Uterus (tissue), 4 donors: ENCODE measurements around the gene RASA2. TPM values are rescaled to one million over a fixed set of nuclear protein-coding genes. Genes with fewer than 3 reads are reported as not detected.

Experiments used
- DNase-seq, 2 donors: peaks; one replicate each; pipeline ENCODE4 v3.0.0-alpha.2; 2019 to 2020
- H3K27ac ChIP-seq, 2 donors: fragments of 200-600 bp; sonication (generic); 1 replicate in 1 of 2; 2 replicates in 1 of 2; pipeline ENCODE4 v1.5.1; 2016 to 2018
- H3K27me3 ChIP-seq, 2 donors: fragments of 200-600 bp; sonication (generic); one replicate each; pipeline ENCODE4 v1.5.1; 2018 to 2019; ENCODE audit warnings: control low read depth in 1 of 2
- H3K36me3 ChIP-seq, 2 donors: fragments of 200-600 bp; sonication (generic); one replicate each; pipeline ENCODE4 v1.5.1; 2019; ENCODE audit warnings: control low read depth in 1 of 2
- H3K4me1 ChIP-seq, 2 donors: fragments of 200-600 bp; sonication (generic); one replicate each; pipeline ENCODE4 v1.5.1; 2018 to 2019; ENCODE audit warnings: control low read depth in 1 of 2
- H3K4me3 ChIP-seq, 2 donors: fragments of 200-600 bp; sonication (generic); 1 replicate in 1 of 2; 2 replicates in 1 of 2; pipeline ENCODE4 v1.5.1; 2018 to 2019; ENCODE audit warnings: mild to moderate bottlenecking in 1 of 2
- H3K9me3 ChIP-seq, 2 donors: fragments of 200-600 bp; sonication (generic); one replicate each; pipeline ENCODE4 v1.5.1; 2019; ENCODE audit warnings: control low read depth in 1 of 2
- CTCF ChIP-seq, 4 experiments: fragments of 200-600 bp in 2 of 4; fragments of 450-650 bp in 2 of 4; sonication (generic) in 2 of 4; IDR thresholded peaks; one replicate each; pipeline ENCODE4 v1.5.1; 2016 to 2019; ENCODE audit warnings: antibody characterized with exemption in 4 of 4, mild to moderate bottlenecking in 2 of 4, moderate library complexity in 1 of 4
- POLR2A ChIP-seq, 2 donors: fragments of 450-650 bp; IDR thresholded peaks; one replicate each; pipeline ENCODE4 v1.6.1; 2016; ENCODE audit warnings: antibody characterized with exemption in 2 of 2, mild to moderate bottlenecking in 1 of 2, moderate library complexity in 1 of 2
- intact Hi-C: fragments of 100-400 bp; cut with DNase I; formaldehyde crosslinking; loops from one replicate; pipeline ENCODE4 v1.15.1; 2023; ENCODE audit warnings: low total_unique reads
- total RNA-seq, 4 donors: library from RNA; depleted of rRNA in 3 of 4; stranded (reverse); fragments of >200 nt in 3 of 4; gene quantifications; one replicate each; pipeline versions ENCODE4 v1.1.0 to v1.2.4, GENCODE V29; 2014 to 2023
- donor health status: DM: yes; HTN: yes; CAD: no.

The RASA2 gene
- total RNA-seq, 4 donors from 2014 or later, result 11.3 to 49.4 (median 38.7) TPM

GRCh38 chr3:141552440-141552991, 65.7 kb downstream of the RASA2 start:
- no peaks in the 10 kb centered on the region for H3K27me3 ChIP-seq
- no peaks in the 10 kb centered on the region for H3K36me3 ChIP-seq
- H3K9me3 ChIP-seq, result no peaks in the 10 kb centered on the region
- H3K4me3 ChIP-seq, result no peak overlapping the region
- no peak for DNase-seq
- no peak for TF ChIP-seq CTCF (IDR thresholded peaks at IDR 0.05)
- no peaks in the 10 kb centered on the region for H3K4me1 ChIP-seq
- intact Hi-C loops, result no loop called here
- H3K27ac ChIP-seq, result no peak overlapping the region

GRCh38 chr3:141553055-141553454, 66.2 kb downstream of the RASA2 start:
- no peak for DNase-seq
- H3K27me3 ChIP-seq, result no peaks in the 10 kb centered on the region
- intact Hi-C loops, result no loop called here
- H3K27ac ChIP-seq, result no peak overlapping the region
- no peak overlapping the region for H3K4me3 ChIP-seq
- no peaks in the 10 kb centered on the region for H3K36me3 ChIP-seq
- H3K4me1 ChIP-seq, result no peaks in the 10 kb centered on the region
- TF ChIP-seq CTCF (IDR thresholded peaks at IDR 0.05), result no peak
- no peak for TF ChIP-seq POLR2A (IDR thresholded peaks at IDR 0.05)
- H3K9me3 ChIP-seq, result no peaks in the 10 kb centered on the region

- Histone ChIP-seq H3K4me1 (peaks cover 0 to under 1% of the 10 kb centered on the region in 2 donors), H3K27ac (no peak overlapping the region), H3K9me3 (no peaks in the 10 kb centered on the region), H3K27me3 (no peaks in the 10 kb centered on the region), H3K36me3 (no peaks in the 10 kb centered on the region), H3K4me3 (no peak overlapping the region)
- TF ChIP-seq CTCF (IDR thresholded peaks at IDR 0.05) (no peak), POLR2A (IDR thresholded peaks at IDR 0.05) (no peak)
- intact Hi-C loops, result loop anchor here (5.0 kb wide), 1 partner anchor 244 kb away; no protein-coding TSS in a partner anchor
- no peak for DNase-seq
Measured at GRCh38 chr3:141556034-141556433, 69.2 kb downstream of the RASA2 start.

- H3K4me3 ChIP-seq, result no peak overlapping the region
- no peaks in the 10 kb centered on the region for H3K9me3 ChIP-seq
- TF ChIP-seq CTCF (IDR thresholded peaks at IDR 0.05) (peak in 1 of 4 experiments; percentile 10), POLR2A (IDR thresholded peaks at IDR 0.05) (no peak)
- no peaks in the 10 kb centered on the region for H3K36me3 ChIP-seq
- peak overlapping the region; percentile 13 to 43 for H3K27ac ChIP-seq
- no peak for DNase-seq
- peaks cover 0 to 4% of the 10 kb centered on the region in 2 donors for H3K4me1 ChIP-seq
- intact Hi-C loops, result loop anchor here (5.0 kb wide), 1 partner anchor 246 kb away; no protein-coding TSS in a partner anchor
- H3K27me3 ChIP-seq, result no peaks in the 10 kb centered on the region
Measured at GRCh38 chr3:141557961-141558706, 71.3 kb downstream of the RASA2 start.

GRCh38 chr3:141561426-141562034, 74.7 kb downstream of the RASA2 start:
- Histone ChIP-seq H3K4me1 (peaks cover 0 to 4% of the 10 kb centered on the region in 2 donors), H3K27me3 (no peaks in the 10 kb centered on the region), H3K9me3 (no peaks in the 10 kb centered on the region), H3K27ac (peak overlapping the region in 1 of 2 donors; percentile 5), H3K36me3 (no peaks in the 10 kb centered on the region), H3K4me3 (no peak overlapping the region)
- peak in 1 of 2 donors; percentile 32 for DNase-seq
- intact Hi-C loops, result no loop called here
- no peak for TF ChIP-seq POLR2A (IDR thresholded peaks at IDR 0.05)
- peak; percentile 95 to 98 (median 96) for TF ChIP-seq CTCF (IDR thresholded peaks at IDR 0.05)
